Measurements from ENCODE around the gene PAPPA. TPM values are rescaled to one million over a fixed set of nuclear protein-coding genes. Genes with fewer than 3 reads are reported as not detected.

Gene PAPPA
- polyA plus RNA-seq, 1 donor from 2014 or later, result 0.41 TPM

DNA sequence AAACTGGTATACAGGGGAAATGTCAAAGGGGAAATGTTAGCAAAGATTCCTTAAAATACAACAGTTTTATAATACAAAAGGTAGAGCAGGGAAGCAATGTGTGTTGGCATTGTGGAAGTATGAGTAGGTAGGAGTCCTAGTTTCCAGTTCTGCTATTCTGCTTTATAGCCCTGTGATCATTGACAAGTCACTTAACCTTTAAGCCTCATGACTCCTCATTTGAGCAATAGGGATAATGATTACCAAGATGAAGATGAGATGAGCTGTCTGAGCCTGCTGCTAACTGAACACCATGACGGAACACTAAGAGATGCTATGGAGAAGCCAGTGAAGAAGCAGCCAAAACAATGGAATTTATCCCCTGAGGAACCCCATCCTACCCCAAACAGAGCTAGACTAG, 251.7 kb downstream of the PAPPA start:
- Histone ChIP-seq H3K27ac (ENCODE audit: low read length) (no peak overlapping the region), H3F3A (ENCODE audit: insufficient read depth, low read length, poor library complexity, severe bottlenecking) (no peaks in the 10 kb centered on the region), H3K9ac (ENCODE audit: low read length) (no peak overlapping the region), H3K9me3 (ENCODE audit: low read length) (no peaks in the 10 kb centered on the region), H3K27me3 (ENCODE audit: insufficient read depth, low read depth, low read length) (no peaks in the 10 kb centered on the region), H3K4me3 (ENCODE audit: low read length) (no peak overlapping the region), H3K36me3 (ENCODE audit: insufficient read depth, low read length) (no peaks in the 10 kb centered on the region), H4K20me1 (ENCODE audit: insufficient read depth) (no peaks in the 10 kb centered on the region), H2AFZ (ENCODE audit: low read depth, low read length) (no peak overlapping the region), H3K79me2 (replicated peaks; ENCODE audit: insufficient read depth, low read length) (no peaks in the 10 kb centered on the region), H3K4me2 (ENCODE audit: low read length) (no peak overlapping the region), H3K9me2 (ENCODE audit: insufficient read depth, low read length) (no peaks in the 10 kb centered on the region)
- TF ChIP-seq TAF1 (IDR thresholded peaks at IDR 0.05; ENCODE audit: low read depth), result no peak
- TF ChIP-seq REST (IDR thresholded peaks at IDR 0.05; ENCODE audit: borderline replicate concordance), result no peak
- TF ChIP-seq POLR2AphosphoS5 (IDR thresholded peaks at IDR 0.05), result no peak
- TF ChIP-seq SMC3 (conservative IDR thresholded peaks at IDR 0.05; ENCODE audit: poor library complexity), result no peak
- TF ChIP-seq CTCF (IDR thresholded peaks at IDR 0.05; ENCODE audit: poor library complexity, severe bottlenecking), result no peak
- TF ChIP-seq RAD21 (conservative IDR thresholded peaks at IDR 0.05), result no peak
- TF ChIP-seq MXI1 (conservative IDR thresholded peaks at IDR 0.05; ENCODE audit: poor library complexity, severe bottlenecking), result no peak
- no peak for TF ChIP-seq EZH2 (IDR thresholded peaks at IDR 0.05; ENCODE audit: borderline replicate concordance, insufficient read depth, low read length, poor library complexity, severe bottlenecking)
- no peak for TF ChIP-seq EP300 (conservative IDR thresholded peaks at IDR 0.05; ENCODE audit: poor library complexity, severe bottlenecking)

DNA sequence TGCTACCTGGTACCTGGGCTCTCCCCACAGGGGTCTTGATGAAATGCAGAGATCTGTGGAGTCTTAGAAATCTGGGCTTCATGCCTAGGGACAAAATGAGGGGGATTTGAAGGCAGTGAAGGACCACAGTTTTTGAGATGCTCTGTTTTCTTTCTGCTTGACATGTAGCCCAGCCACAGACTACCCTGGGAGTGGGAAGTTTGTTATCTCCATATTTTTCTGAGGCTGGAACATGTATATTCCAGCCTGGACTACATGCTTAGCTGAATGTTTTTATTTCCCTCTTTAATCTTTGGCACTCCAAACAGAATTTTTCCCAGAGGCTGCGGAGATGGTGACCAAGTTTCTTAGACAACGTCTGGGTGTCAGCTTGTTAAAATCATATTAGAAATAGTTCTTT, 252.9 kb downstream of the PAPPA start:
- Histone ChIP-seq H2AFZ (ENCODE audit: low read depth, low read length) (no peak overlapping the region), H3K79me2 (replicated peaks; ENCODE audit: insufficient read depth, low read length) (no peaks in the 10 kb centered on the region), H4K20me1 (ENCODE audit: insufficient read depth) (no peaks in the 10 kb centered on the region), H3K36me3 (ENCODE audit: insufficient read depth, low read length) (no peaks in the 10 kb centered on the region), H3K27ac (ENCODE audit: low read length) (no peak overlapping the region), H3F3A (ENCODE audit: insufficient read depth, low read length, poor library complexity, severe bottlenecking) (no peaks in the 10 kb centered on the region), H3K4me2 (ENCODE audit: low read length) (no peak overlapping the region), H3K9me3 (ENCODE audit: low read length) (no peaks in the 10 kb centered on the region), H3K9ac (ENCODE audit: low read length) (no peak overlapping the region), H3K27me3 (ENCODE audit: insufficient read depth, low read depth, low read length) (no peaks in the 10 kb centered on the region), H3K9me2 (ENCODE audit: insufficient read depth, low read length) (no peaks in the 10 kb centered on the region), H3K4me3 (ENCODE audit: low read length) (no peak overlapping the region)
- no peak for TF ChIP-seq REST (IDR thresholded peaks at IDR 0.05; ENCODE audit: borderline replicate concordance)
- no peak for TF ChIP-seq EZH2 (IDR thresholded peaks at IDR 0.05; ENCODE audit: borderline replicate concordance, insufficient read depth, low read length, poor library complexity, severe bottlenecking)
- no peak for TF ChIP-seq TAF1 (IDR thresholded peaks at IDR 0.05; ENCODE audit: low read depth)
- TF ChIP-seq EP300 (conservative IDR thresholded peaks at IDR 0.05; ENCODE audit: poor library complexity, severe bottlenecking), result no peak
- no peak for TF ChIP-seq POLR2AphosphoS5 (IDR thresholded peaks at IDR 0.05)
- TF ChIP-seq RAD21 (conservative IDR thresholded peaks at IDR 0.05), result no peak
- TF ChIP-seq MXI1 (conservative IDR thresholded peaks at IDR 0.05; ENCODE audit: poor library complexity, severe bottlenecking), result no peak
- no peak for TF ChIP-seq CTCF (IDR thresholded peaks at IDR 0.05; ENCODE audit: poor library complexity, severe bottlenecking)
- TF ChIP-seq SMC3 (conservative IDR thresholded peaks at IDR 0.05; ENCODE audit: poor library complexity), result no peak
